ENCODE measurements around the gene CRIM1.

DNA sequence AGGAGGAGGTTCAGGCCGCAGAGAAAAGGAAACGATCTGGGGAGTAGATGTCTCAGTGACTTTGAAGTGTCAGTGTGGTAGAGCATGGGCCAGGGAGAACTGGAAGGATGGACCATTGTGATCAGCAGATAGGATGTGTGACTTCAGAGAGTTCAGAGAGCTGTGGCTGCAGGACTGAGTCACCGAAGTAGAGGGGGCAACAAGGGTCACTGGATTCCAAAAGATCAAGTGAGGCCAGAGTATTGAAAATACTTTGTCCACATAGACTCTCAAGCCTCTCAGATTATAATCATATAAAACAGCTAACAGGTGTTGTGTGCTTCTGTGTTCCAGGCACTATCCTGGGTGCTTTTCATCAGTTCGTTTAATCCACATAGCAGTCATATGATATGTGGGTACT, 99.4 kb downstream of the CRIM1 start:
- TF ChIP-seq POLR2AphosphoS5 (IDR thresholded peaks at IDR 0.05; ENCODE audit: low read depth) (no peak), EZH2 (IDR thresholded peaks at IDR 0.05; ENCODE audit: low read depth, unreplicated experiment) (no peak), EZH2phosphoT487 (IDR thresholded peaks at IDR 0.05; ENCODE audit: unreplicated experiment) (no peak), CREB1 (CRISPR knock-in tag; IDR thresholded peaks at IDR 0.05; ENCODE audit: low read depth) (no peak), JUNB (IDR thresholded peaks at IDR 0.05; ENCODE audit: unreplicated experiment) (no peak), ETS1 (IDR thresholded peaks at IDR 0.05) (no peak), REST (IDR thresholded peaks at IDR 0.05; ENCODE audit: unreplicated experiment) (no peak), STAT1 (IDR thresholded peaks at IDR 0.05; ENCODE audit: unreplicated experiment) (no peak), NANOG (IDR thresholded peaks at IDR 0.05; ENCODE audit: borderline replicate concordance) (no peak), ZNF114 (CRISPR knock-in tag; IDR thresholded peaks at IDR 0.05) (no peak), ZNF331 (CRISPR knock-in tag; IDR thresholded peaks at IDR 0.05; ENCODE audit: low read depth) (no peak)
- TF ChIP-seq, protein P1, sequence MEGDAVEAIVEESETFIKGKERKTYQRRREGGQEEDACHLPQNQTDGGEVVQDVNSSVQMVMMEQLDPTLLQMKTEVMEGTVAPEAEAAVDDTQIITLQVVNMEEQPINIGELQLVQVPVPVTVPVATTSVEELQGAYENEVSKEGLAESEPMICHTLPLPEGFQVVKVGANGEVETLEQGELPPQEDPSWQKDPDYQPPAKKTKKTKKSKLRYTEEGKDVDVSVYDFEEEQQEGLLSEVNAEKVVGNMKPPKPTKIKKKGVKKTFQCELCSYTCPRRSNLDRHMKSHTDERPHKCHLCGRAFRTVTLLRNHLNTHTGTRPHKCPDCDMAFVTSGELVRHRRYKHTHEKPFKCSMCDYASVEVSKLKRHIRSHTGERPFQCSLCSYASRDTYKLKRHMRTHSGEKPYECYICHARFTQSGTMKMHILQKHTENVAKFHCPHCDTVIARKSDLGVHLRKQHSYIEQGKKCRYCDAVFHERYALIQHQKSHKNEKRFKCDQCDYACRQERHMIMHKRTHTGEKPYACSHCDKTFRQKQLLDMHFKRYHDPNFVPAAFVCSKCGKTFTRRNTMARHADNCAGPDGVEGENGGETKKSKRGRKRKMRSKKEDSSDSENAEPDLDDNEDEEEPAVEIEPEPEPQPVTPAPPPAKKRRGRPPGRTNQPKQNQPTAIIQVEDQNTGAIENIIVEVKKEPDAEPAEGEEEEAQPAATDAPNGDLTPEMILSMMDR (conservative IDR thresholded peaks at IDR 0.05; ENCODE audit: low read depth in 2 of 2): no peak
